ENCODE data around the gene RUNX2. TPM values are rescaled to one million over a fixed set of nuclear protein-coding genes. Genes with fewer than 3 reads are reported as not detected.
"Not testable (repeated sequence)": the region's sequence is repeated elsewhere in the genome, so short reads cannot be mapped to it uniquely, and the experiment has no call there.

Gene RUNX2
- total and polyA plus RNA-seq, 2 donors from 2014 or later: 2.3 to 4.7 TPM

GRCh38 chr6:45558858-45559257, 230.7 kb downstream of the RUNX2 start:
- H3K36me3 ChIP-seq (ENCODE audit: control insufficient read depth in 2 of 3, insufficient read depth in 3 of 3, low read length in 3 of 3): no peaks in the 10 kb centered on the region
- DNase-seq: no peak
- no peaks in the 10 kb centered on the region for H3K27me3 ChIP-seq (ENCODE audit: control insufficient read depth, insufficient read depth, low read length)
- intact Hi-C loops (cut with DNase I): no loop called here
- no peak overlapping the region for H3K9ac ChIP-seq (ENCODE audit: low read length in 3 of 3)
- TF ChIP-seq, protein P1, sequence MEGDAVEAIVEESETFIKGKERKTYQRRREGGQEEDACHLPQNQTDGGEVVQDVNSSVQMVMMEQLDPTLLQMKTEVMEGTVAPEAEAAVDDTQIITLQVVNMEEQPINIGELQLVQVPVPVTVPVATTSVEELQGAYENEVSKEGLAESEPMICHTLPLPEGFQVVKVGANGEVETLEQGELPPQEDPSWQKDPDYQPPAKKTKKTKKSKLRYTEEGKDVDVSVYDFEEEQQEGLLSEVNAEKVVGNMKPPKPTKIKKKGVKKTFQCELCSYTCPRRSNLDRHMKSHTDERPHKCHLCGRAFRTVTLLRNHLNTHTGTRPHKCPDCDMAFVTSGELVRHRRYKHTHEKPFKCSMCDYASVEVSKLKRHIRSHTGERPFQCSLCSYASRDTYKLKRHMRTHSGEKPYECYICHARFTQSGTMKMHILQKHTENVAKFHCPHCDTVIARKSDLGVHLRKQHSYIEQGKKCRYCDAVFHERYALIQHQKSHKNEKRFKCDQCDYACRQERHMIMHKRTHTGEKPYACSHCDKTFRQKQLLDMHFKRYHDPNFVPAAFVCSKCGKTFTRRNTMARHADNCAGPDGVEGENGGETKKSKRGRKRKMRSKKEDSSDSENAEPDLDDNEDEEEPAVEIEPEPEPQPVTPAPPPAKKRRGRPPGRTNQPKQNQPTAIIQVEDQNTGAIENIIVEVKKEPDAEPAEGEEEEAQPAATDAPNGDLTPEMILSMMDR (IDR thresholded peaks at IDR 0.05; ENCODE audit: borderline replicate concordance, extremely low read depth, insufficient read depth): no peak
- peaks cover 0 to 3% (median 3%) of the 10 kb centered on the region in 3 donors for H3K4me1 ChIP-seq (ENCODE audit: control insufficient read depth in 2 of 3, insufficient read depth in 2 of 3, low read depth in 1 of 3, low read length in 3 of 3)
- FAIRE-seq: no peak
- no peak overlapping the region for H3K27ac ChIP-seq (ENCODE audit: low read depth in 2 of 2, low read length in 2 of 2)
- peaks cover 0 to 2% (median 0%) of the 10 kb centered on the region in 3 donors for H3K9me3 ChIP-seq (ENCODE audit: control insufficient read depth in 2 of 3, insufficient read depth in 1 of 3, low read length in 3 of 3)
- no peak overlapping the region for H3K4me3 ChIP-seq (ENCODE audit: low read length in 3 of 3)

DNA sequence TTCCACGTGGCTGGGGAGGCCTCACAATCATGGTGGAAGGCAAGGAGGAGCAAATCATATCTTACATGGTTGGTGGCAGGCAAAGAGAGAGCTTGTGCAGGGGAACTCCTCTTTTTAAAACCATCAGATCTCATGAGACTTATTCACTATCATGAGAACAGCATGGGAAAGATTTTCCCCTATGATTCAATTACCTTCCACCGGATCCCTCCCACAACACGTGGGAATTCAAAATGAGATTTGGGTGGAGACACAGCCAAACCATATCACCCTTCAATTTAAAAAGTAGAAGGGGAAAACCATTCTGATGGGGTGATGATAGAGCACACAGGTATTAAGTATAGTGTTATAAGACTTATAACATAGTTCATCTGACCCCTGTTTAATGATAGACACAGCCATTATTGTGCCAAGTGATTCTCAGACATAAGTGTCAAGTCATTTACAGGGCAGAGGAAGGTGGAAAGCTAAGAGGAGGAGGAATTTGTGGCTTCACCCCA, 232.2 kb downstream of the RUNX2 start:
- FAIRE-seq; H3K36me3 ChIP-seq (ENCODE audit: control insufficient read depth in 2 of 3, insufficient read depth in 3 of 3, low read length in 3 of 3); intact Hi-C loops (cut with DNase I); H3K9ac ChIP-seq (ENCODE audit: low read length in 3 of 3); H3K27me3 ChIP-seq (ENCODE audit: control insufficient read depth, insufficient read depth, low read length); H3K27ac ChIP-seq (ENCODE audit: low read depth in 2 of 2, low read length in 2 of 2); H3K9me3 ChIP-seq (ENCODE audit: control insufficient read depth in 2 of 3, insufficient read depth in 1 of 3, low read length in 3 of 3); H3K4me1 ChIP-seq (ENCODE audit: control insufficient read depth in 2 of 3, insufficient read depth in 2 of 3, low read depth in 1 of 3, low read length in 3 of 3); DNase-seq; H3K4me3 ChIP-seq (ENCODE audit: low read length in 3 of 3): not testable (repeated sequence)

DNA sequence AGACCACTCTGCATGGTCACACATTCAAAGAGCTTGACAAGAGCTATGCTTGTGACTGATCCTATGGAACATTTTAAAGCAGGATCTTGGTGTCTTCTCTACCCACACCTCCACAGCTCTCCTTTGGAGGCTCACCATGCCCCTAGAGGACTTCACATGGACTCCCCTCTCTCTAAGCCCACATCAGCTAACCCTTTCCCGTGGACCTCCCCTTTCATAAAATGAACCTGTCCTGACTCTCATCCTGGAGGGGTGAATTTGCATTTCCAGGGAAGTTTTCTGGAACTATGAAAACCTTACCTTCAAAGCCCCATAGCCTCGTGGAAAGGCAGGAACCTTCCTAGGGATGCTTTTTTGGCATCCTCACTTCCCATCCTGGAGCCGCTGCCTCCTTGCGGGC, 234.0 kb downstream of the RUNX2 start:
- H3K36me3 ChIP-seq (ENCODE audit: control insufficient read depth in 2 of 3, insufficient read depth in 3 of 3, low read length in 3 of 3): no peaks in the 10 kb centered on the region
- no peak overlapping the region for H3K4me3 ChIP-seq (ENCODE audit: low read length in 3 of 3)
- TF ChIP-seq, protein P1 (IDR thresholded peaks at IDR 0.05; ENCODE audit: borderline replicate concordance, extremely low read depth, insufficient read depth): no peak
- DNase-seq (no peak), FAIRE-seq (no peak)
- no peak overlapping the region for H3K9ac ChIP-seq (ENCODE audit: low read length in 3 of 3)
- intact Hi-C loops (cut with DNase I): no loop called here
- H3K9me3 ChIP-seq (ENCODE audit: control insufficient read depth in 2 of 3, insufficient read depth in 1 of 3, low read length in 3 of 3): no peaks in the 10 kb centered on the region
- no peak overlapping the region for H3K27ac ChIP-seq (ENCODE audit: low read depth in 2 of 2, low read length in 2 of 2)
- no peaks in the 10 kb centered on the region for H3K4me1 ChIP-seq (ENCODE audit: control insufficient read depth in 2 of 3, insufficient read depth in 2 of 3, low read depth in 1 of 3, low read length in 3 of 3)
- H3K27me3 ChIP-seq (ENCODE audit: control insufficient read depth, insufficient read depth, low read length): no peaks in the 10 kb centered on the region

DNA sequence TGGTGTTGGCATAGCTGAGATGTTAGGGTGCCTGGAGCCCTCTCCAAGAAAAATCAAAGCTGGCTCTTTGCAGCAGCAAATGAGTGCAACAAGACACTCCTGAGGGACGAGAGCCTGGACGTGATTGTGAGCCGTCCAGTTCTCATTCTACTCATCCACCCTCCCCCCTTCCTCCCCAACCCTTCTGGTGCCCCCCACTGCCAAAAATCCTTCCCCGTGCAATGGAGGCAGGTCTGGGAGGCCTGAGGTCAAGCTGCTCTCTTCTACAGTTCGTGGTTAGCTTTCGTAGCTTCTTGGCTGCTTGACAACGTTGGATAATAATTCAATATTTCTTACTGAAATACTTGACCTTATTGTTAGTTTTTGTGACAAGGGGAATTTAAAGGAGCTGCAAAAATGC, 234.9 kb downstream of the RUNX2 start:
- no peak overlapping the region for H3K27ac ChIP-seq (ENCODE audit: low read depth in 2 of 2, low read length in 2 of 2)
- TF ChIP-seq, protein P1 (IDR thresholded peaks at IDR 0.05; ENCODE audit: borderline replicate concordance, extremely low read depth, insufficient read depth): no peak
- H3K9ac ChIP-seq (ENCODE audit: low read length in 3 of 3): no peak overlapping the region
- no peaks in the 10 kb centered on the region for H3K4me1 ChIP-seq (ENCODE audit: control insufficient read depth in 2 of 3, insufficient read depth in 2 of 3, low read depth in 1 of 3, low read length in 3 of 3)
- intact Hi-C loops (cut with DNase I): no loop called here
- FAIRE-seq: no peak
- DNase-seq: peak in 2 of 5 donors; percentile 31 to 51
- no peaks in the 10 kb centered on the region for H3K27me3 ChIP-seq (ENCODE audit: control insufficient read depth, insufficient read depth, low read length)
- no peaks in the 10 kb centered on the region for H3K36me3 ChIP-seq (ENCODE audit: control insufficient read depth in 2 of 3, insufficient read depth in 3 of 3, low read length in 3 of 3)
- H3K4me3 ChIP-seq (ENCODE audit: low read length in 3 of 3): no peak overlapping the region
- no peaks in the 10 kb centered on the region for H3K9me3 ChIP-seq (ENCODE audit: control insufficient read depth in 2 of 3, insufficient read depth in 1 of 3, low read length in 3 of 3)
